ENCODE measurements around the gene NDUFB10.

Gene NDUFB10

DNA sequence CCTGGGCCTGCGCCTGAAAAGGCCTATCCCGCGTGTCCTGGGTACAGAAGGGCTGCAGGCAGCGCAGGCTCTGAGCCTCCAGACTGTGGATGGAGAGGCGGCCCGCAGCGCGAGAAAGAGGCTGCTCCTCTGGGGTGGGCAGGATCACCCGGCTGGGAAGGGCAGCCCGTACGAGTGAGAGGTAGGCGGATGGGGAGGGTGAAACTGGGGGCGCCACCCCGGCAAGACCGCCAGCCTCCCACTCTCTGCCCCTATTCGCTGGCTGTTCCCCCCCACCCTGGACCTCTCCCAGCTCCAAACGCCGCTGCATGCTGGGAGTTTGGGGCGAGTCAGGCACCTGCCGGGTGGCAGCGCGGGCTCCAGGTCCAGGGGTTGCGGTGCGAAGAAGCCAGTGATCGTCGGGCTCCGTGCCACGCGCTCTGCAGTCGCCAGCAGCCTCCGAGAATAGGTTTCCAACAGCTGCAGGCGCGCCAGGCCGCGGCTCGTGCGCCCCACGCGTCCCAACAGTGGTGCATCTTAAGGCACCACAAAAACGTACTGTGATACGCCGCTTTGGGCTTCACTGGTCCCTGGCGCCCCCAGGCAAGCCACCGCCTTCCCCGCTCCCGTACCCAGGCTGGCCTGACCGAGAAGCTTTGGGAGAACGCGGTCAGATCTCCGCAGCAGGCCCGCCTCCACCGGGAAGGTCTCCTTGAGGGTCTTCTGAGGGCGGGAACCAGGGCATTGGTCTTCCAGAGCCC, 20.9 kb downstream of the NDUFB10 start:
- Histone ChIP-seq H3K4me2 (ENCODE audit: low read length) (no peak overlapping the region), H3K4me1 (ENCODE audit: control insufficient read depth, low read length) (peaks cover 21% of the 10 kb centered on the region), H3K79me2 (ENCODE audit: control insufficient read depth, low read length) (peaks cover 10% of the 10 kb centered on the region), H3K9me2 (replicated peaks; ENCODE audit: control insufficient read depth, low read length) (no peaks in the 10 kb centered on the region), H4K20me1 (ENCODE audit: control insufficient read depth, insufficient read depth, low read depth, low read length) (no peaks in the 10 kb centered on the region), H3K27me3 (ENCODE audit: control insufficient read depth, low read length) (peaks cover 37% of the 10 kb centered on the region), H3K4me3 (ENCODE audit: low read length) (no peak overlapping the region), H3F3A (ENCODE audit: control insufficient read depth, insufficient read depth) (peaks cover 8% of the 10 kb centered on the region), H3K9me3 (ENCODE audit: control insufficient read depth, insufficient read depth, low read length) (no peaks in the 10 kb centered on the region), H3K27ac (ENCODE audit: low read depth, low read length) (no peak overlapping the region), H3K36me3 (ENCODE audit: control insufficient read depth, low read length) (peaks cover 46% of the 10 kb centered on the region)
- TF ChIP-seq EZH2phosphoT487 (IDR thresholded peaks at IDR 0.05; ENCODE audit: borderline replicate concordance, low read length) = no peak
- TF ChIP-seq, protein P1, sequence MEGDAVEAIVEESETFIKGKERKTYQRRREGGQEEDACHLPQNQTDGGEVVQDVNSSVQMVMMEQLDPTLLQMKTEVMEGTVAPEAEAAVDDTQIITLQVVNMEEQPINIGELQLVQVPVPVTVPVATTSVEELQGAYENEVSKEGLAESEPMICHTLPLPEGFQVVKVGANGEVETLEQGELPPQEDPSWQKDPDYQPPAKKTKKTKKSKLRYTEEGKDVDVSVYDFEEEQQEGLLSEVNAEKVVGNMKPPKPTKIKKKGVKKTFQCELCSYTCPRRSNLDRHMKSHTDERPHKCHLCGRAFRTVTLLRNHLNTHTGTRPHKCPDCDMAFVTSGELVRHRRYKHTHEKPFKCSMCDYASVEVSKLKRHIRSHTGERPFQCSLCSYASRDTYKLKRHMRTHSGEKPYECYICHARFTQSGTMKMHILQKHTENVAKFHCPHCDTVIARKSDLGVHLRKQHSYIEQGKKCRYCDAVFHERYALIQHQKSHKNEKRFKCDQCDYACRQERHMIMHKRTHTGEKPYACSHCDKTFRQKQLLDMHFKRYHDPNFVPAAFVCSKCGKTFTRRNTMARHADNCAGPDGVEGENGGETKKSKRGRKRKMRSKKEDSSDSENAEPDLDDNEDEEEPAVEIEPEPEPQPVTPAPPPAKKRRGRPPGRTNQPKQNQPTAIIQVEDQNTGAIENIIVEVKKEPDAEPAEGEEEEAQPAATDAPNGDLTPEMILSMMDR (IDR thresholded peaks at IDR 0.05; ENCODE audit: low read depth, low read length, poor library complexity, severe bottlenecking) = no peak

DNA sequence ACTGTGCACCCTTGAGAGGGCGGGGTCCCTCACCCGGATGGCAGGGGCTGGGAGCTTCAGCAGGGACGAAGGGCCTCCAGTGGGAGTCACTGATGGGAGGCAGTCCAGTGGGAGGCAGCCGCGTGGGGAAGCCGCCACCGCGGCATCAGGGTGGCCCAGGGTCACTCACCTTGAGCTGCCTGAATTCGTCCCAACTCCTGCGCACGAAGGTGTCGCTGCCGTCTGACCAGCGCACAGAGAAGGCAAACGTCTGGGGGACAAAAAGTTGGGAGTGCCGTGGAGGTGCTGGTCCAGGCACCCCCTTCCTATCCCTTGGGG, 21.4 kb downstream of the NDUFB10 start:
- H3K79me2 ChIP-seq (ENCODE audit: control insufficient read depth, low read length) = peaks cover 16% of the 10 kb centered on the region
- H3K4me1 ChIP-seq (ENCODE audit: control insufficient read depth, low read length) = peaks cover 25% of the 10 kb centered on the region
- H3K36me3 ChIP-seq (ENCODE audit: control insufficient read depth, low read length) = peaks cover 46% of the 10 kb centered on the region
- H3K9me3 ChIP-seq (ENCODE audit: control insufficient read depth, insufficient read depth, low read length) = no peaks in the 10 kb centered on the region
- H3K4me2 ChIP-seq (ENCODE audit: low read length) = no peak overlapping the region
- no peaks in the 10 kb centered on the region for H3K9me2 ChIP-seq (replicated peaks; ENCODE audit: control insufficient read depth, low read length)
- no peak for TF ChIP-seq EZH2phosphoT487 (IDR thresholded peaks at IDR 0.05; ENCODE audit: borderline replicate concordance, low read length)
- TF ChIP-seq, protein P1 (IDR thresholded peaks at IDR 0.05; ENCODE audit: low read depth, low read length, poor library complexity, severe bottlenecking) = no peak
- no peak overlapping the region for H3K27ac ChIP-seq (ENCODE audit: low read depth, low read length)
- no peaks in the 10 kb centered on the region for H4K20me1 ChIP-seq (ENCODE audit: control insufficient read depth, insufficient read depth, low read depth, low read length)
- H3K27me3 ChIP-seq (ENCODE audit: control insufficient read depth, low read length) = peaks cover 37% of the 10 kb centered on the region
- no peak overlapping the region for H3K4me3 ChIP-seq (ENCODE audit: low read length)
- H3F3A ChIP-seq (ENCODE audit: control insufficient read depth, insufficient read depth) = peaks cover 8% of the 10 kb centered on the region

DNA sequence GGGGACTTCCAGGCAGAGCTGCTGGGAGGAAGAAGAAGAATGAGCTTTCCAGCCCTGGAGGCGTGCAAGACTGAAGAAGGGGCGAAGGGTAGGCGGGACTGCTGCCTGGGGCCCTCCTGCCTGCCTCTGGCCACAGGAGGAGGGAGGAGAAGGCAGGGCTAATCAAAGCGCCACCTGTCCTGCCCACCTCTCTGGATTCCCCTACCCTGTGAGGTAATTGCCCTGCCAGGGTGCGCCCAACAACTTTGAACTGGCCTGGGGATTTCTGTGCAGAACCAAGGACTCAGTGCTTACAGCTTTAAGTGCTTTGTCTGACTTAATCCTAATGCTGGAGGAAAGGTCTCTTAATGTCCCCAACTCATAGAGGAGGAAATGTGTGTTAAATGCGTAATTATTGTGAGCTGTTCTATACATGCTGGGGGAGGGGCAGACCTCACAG, 22.1 kb downstream of the NDUFB10 start, which contains the start of gene NOXO1:
NOXO1 (minus strand) TSS at position 72 of the 439 bp plus-strand sequence. CDS start 290 bp downstream, outside the sequence.
- Histone ChIP-seq H3K4me1 (ENCODE audit: control insufficient read depth, low read length) (peaks cover 25% of the 10 kb centered on the region), H3K79me2 (ENCODE audit: control insufficient read depth, low read length) (peaks cover 17% of the 10 kb centered on the region), H3K36me3 (ENCODE audit: control insufficient read depth, low read length) (peaks cover 46% of the 10 kb centered on the region), H3K9me3 (ENCODE audit: control insufficient read depth, insufficient read depth, low read length) (no peaks in the 10 kb centered on the region), H4K20me1 (ENCODE audit: control insufficient read depth, insufficient read depth, low read depth, low read length) (no peaks in the 10 kb centered on the region), H3K27me3 (ENCODE audit: control insufficient read depth, low read length) (peaks cover 37% of the 10 kb centered on the region), H3F3A (ENCODE audit: control insufficient read depth, insufficient read depth) (peaks cover 8% of the 10 kb centered on the region), H3K9me2 (replicated peaks; ENCODE audit: control insufficient read depth, low read length) (no peaks in the 10 kb centered on the region), H3K27ac (ENCODE audit: low read depth, low read length) (no peak within 1 kb of the TSS), H3K4me3 (ENCODE audit: low read length) (no peak within 1 kb of the TSS), H3K4me2 (ENCODE audit: low read length) (no peak within 1 kb of the TSS)
- TF ChIP-seq, protein P1 (IDR thresholded peaks at IDR 0.05; ENCODE audit: low read depth, low read length, poor library complexity, severe bottlenecking) = no peak
